Pancreas (tissue), 10 donors: ENCODE measurements around the gene MARS1. TPM values are rescaled to one million over a fixed set of nuclear protein-coding genes. Genes with fewer than 3 reads are reported as not detected.
A peak's percentile ranks its signal among the peaks of the same experiment; 100 is the strongest.

Experiments
- ATAC-seq, 4 donors: fragments of 200-7000 bp; cut with Tn5 transposase; one replicate each; pipeline versions ENCODE4 v1.8.0 to v1.9.1; 2020; ENCODE audit warnings: mild to moderate bottlenecking in 4 of 4, moderate library complexity in 4 of 4
- DNase-seq, 6 donors: peaks; one replicate each; pipeline ENCODE4 v3.0.0-alpha.2; 2020
- FAIRE-seq: peaks from 2 replicates; lab custom pipeline; 2012; peaks lifted over from hg19 to GRCh38; lab: Jason Lieb, UNC
- H3K27ac ChIP-seq, 4 donors: fragments of 200-600 bp; sonication (generic); 1 replicate in 3 of 4; 2 replicates in 1 of 4; pipeline versions ENCODE4 v1.5.0 to v1.8.0; 2020
- H3K27me3 ChIP-seq, 4 donors: fragments of 200-600 bp; one replicate each; pipeline ENCODE4 v1.8.0; 2021
- H3K36me3 ChIP-seq, 3 donors: fragments of 200-600 bp; sonication (generic) in 1 of 3; one replicate each; pipeline versions ENCODE4 v1.5.0 to v1.8.0; 2020 to 2021
- H3K4me1 ChIP-seq, 3 donors: fragments of 200-600 bp; one replicate each; pipeline ENCODE4 v1.8.0; 2021
- H3K4me3 ChIP-seq, 4 donors: fragments of 200-600 bp; sonication (generic) in 2 of 4; one replicate each; pipeline versions ENCODE4 v1.5.0 to v1.8.0; 2020 to 2021
- H3K9me3 ChIP-seq, 4 donors: fragments of 200-600 bp; one replicate each; pipeline ENCODE4 v1.8.0; 2021
- CTCF ChIP-seq, 4 donors: fragments of 200-600 bp; sonication (generic) in 3 of 4; IDR thresholded peaks; one replicate each; pipeline versions ENCODE4 v1.5.0 to v1.8.0; 2021; ENCODE audit warnings: antibody characterized with exemption in 4 of 4
- WGBS, 2 donors: extraction: QIAGEN DNeasy Blood & Tissue Kit; methylation state at CpG; one replicate each; pipeline ENCODE4 v1.1.7; 2013; 5-methylcytosine and 5-hydroxymethylcytosine counted together
- intact Hi-C, 3 donors: fragments of 100-400 bp; cut with DNase I; formaldehyde crosslinking; loops; one replicate each; pipeline versions ENCODE4 v1.11.1 to v1.14.2; 2022
- polyA plus RNA-seq, 2 donors: library from polyadenylated mRNA; stranded (reverse); fragments of 200-250 nt; gene quantifications; one replicate each; pipeline ENCODE4 v1.2.3, GENCODE V29; 2013
- total RNA-seq, 6 donors: library from RNA; stranded (reverse); fragmentation: NEBNext Ultra II Directional in 4 of 6; extraction: Animal tissue kit (Norgen Biotek cat#: 25700) in 4 of 6; gene quantifications; one replicate each; pipeline versions ENCODE4 v1.2.1 to v1.2.4, GENCODE V29; 2021 to 2023
- donor health status: healthy with polysubstance abuse.
- donor health status: DM: no; HTN: no; CAD: no; lungs with moderate emphysema.
- donor health status: DM: no; HTN: no; CAD: no.
- donor health status: control.
- donor health status: control.
- donor health status: Bipolar disorder and iron deficiency.
- donor health status: DM: yes; HTN: yes; CAD: no.
- donor health status: DM: no; HTN: no; CAD: no.
- donor health status: DM: no; HTN: no; CAD: no.
- donor health status: DM: yes; HTN: yes; CAD: no.

Gene MARS1
- total and polyA plus RNA-seq, 8 donors: 33.4 to 210 (median 88.8) TPM

DNA sequence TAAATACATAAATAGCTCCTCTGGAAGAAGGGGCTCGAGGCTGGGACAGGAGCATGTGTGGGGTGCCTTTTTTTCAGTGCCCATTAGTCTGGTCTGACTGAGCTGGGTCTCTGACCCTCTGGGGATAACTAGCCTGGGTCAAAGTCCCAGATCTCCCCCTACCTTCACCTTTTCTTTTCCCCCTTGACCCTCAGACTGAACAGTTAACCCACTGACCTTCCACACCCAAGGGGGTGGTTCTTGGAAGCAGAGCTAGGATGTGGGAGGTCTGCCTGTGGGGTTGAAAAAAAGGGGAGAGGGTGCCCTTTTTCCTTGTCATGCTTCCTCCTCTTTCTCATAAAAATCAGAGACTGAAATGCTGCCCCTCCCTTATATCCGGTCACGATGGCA is 29.2 kb upstream of the MARS1 start:
- 35 to 36% methylated on average over 3 of the region's 3 CpGs for WGBS, 2 donors
- no peaks in the 10 kb centered on the region for H3K27me3 ChIP-seq
- no peaks in the 10 kb centered on the region for H3K36me3 ChIP-seq
- no peak for TF ChIP-seq CTCF (IDR thresholded peaks at IDR 0.05)
- peak overlapping the region in 3 of 4 donors; percentile 53 to 70 (median 59) for H3K4me3 ChIP-seq
- DNase-seq (no peak), FAIRE-seq (no peak), ATAC-seq (no peak)
- H3K27ac ChIP-seq: peak overlapping the region in 2 of 4 donors; percentile 50 to 69
- H3K9me3 ChIP-seq: no peaks in the 10 kb centered on the region
- intact Hi-C loops: loop anchor here in 2 of 3 donors (10.0 kb wide), 2 partner anchors 154 to 244 kb away; partner anchors contain the start of gene NXPH4 (in 1 of the 2)
- peaks cover 0 to 12% (median 10%) of the 10 kb centered on the region in 3 donors for H3K4me1 ChIP-seq

GRCh38 chr12:57459055-57459749 is 28.7 kb upstream of the MARS1 start:
- DNase-seq: peak; percentile 87 to 95 (median 94)
- Histone ChIP-seq H3K4me3 (peak overlapping the region; percentile 34 to 70 (median 56)), H3K4me1 (peaks cover 0 to 12% (median 10%) of the 10 kb centered on the region in 3 donors), H3K36me3 (no peaks in the 10 kb centered on the region), H3K27me3 (no peaks in the 10 kb centered on the region), H3K27ac (peak overlapping the region in 3 of 4 donors; percentile 37 to 69 (median 50)), H3K9me3 (no peaks in the 10 kb centered on the region)
- WGBS, 2 donors: 0% methylated on average over 24 of the region's 24 CpGs
- intact Hi-C loops: loop anchor here in 2 of 3 donors (10.0 kb wide), 2 partner anchors 154 to 244 kb away; partner anchors contain the start of gene NXPH4 (in 1 of the 2)
- no peak for FAIRE-seq
- peak; percentile 92 to 93 (median 92) for TF ChIP-seq CTCF (IDR thresholded peaks at IDR 0.05)
- peak; percentile 78 to 89 (median 86) for ATAC-seq

DNA sequence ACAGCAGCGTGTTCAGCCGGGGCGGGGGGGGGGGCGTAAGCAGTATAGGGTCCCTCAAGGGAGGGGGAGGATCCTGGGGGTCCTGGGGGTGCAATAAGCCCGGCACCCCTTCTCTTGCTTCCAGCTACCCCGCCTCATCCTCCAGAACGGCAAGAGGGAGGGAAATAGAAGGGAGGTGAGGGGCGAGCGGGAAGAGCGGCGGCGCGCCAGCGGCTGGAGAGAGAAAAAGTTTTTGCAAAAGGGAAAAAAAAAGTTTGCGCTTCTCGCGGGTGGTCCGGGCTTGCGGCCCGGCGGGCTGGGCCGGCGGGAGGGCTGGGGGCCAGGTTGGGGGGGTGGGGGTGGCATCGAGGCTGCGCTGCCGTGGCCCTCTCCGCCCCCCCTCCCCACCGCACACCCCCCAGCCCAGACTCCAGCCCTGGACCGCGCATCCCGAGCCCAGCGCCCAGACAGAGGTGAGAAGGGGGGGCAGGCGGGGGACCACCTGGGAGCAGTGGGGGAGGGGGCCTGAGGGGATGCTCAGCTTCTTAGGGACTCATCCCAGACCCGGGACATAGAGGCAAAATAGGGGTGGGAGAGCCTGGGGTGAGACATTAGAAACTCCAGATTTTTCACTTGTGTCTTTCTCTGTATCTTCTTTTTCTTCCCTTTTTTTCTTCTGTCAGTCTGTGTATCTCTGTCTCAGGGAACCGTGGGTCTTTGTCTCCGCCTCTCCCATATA is 28.0 kb upstream of the MARS1 start, which contains the start of gene GLI1:
Gene GLI1, plus strand, starts transcription at position 36 of the 718 bp plus-strand sequence. CDS start 3,907 bp downstream, outside the sequence.
- no peak for TF ChIP-seq CTCF (IDR thresholded peaks at IDR 0.05)
- H3K27ac ChIP-seq: peak within 1 kb of the TSS in 3 of 4 donors; percentile 37 to 69 (median 50)
- DNase-seq: peak in 3 of 6 donors; percentile 56 to 71 (median 65)
- peaks cover 0 to 12% (median 10%) of the 10 kb centered on the region in 3 donors for H3K4me1 ChIP-seq
- H3K27me3 ChIP-seq: no peaks in the 10 kb centered on the region
- WGBS, 2 donors: 1 to 2% methylated on average over 31 to 35 of the region's 36 CpGs
- ATAC-seq: peak in 1 of 4 donors; percentile 0
- no peak for FAIRE-seq
- intact Hi-C loops: loop anchor here in 2 of 3 donors (10.0 kb wide), 2 partner anchors 155 to 245 kb away; partner anchors contain the start of gene NXPH4 (in 1 of the 2)
- H3K9me3 ChIP-seq: no peaks in the 10 kb centered on the region
- H3K36me3 ChIP-seq: no peaks in the 10 kb centered on the region
- H3K4me3 ChIP-seq: peak within 1 kb of the TSS; percentile 34 to 70 (median 56)

DNA sequence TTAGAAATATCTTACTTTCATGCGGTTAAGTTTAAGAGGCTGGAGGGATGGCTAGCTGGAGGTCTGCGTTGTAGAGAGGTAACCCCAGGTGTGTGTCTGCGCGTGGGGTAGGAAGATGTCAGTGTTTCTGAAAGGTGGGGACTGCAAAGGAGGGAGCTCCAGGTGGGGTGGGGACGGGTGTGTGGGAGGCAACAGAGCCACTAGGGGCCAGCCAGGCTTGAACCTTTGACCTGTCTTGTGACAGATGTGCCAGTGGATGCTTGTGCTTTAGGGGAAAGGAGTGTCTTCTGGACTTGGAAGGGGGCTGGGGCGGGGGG is 27.4 kb upstream of the MARS1 start:
- Histone ChIP-seq H3K36me3 (no peaks in the 10 kb centered on the region), H3K4me3 (peak overlapping the region in 1 of 4 donors; percentile 70), H3K4me1 (peaks cover 0 to 12% (median 10%) of the 10 kb centered on the region in 3 donors), H3K27ac (no peak overlapping the region), H3K27me3 (no peaks in the 10 kb centered on the region), H3K9me3 (no peaks in the 10 kb centered on the region)
- TF ChIP-seq CTCF (IDR thresholded peaks at IDR 0.05): no peak
- no peak for FAIRE-seq
- 3 to 4% methylated on average over 6 of the region's 6 CpGs for WGBS, 2 donors
- intact Hi-C loops: no loop called here
- DNase-seq: peak in 1 of 6 donors; percentile 57
- ATAC-seq: no peak
